SK-N-MC (cell line): ENCODE measurements around the gene SLC15A1.

ENCODE experiments used
- EZH2 ChIP-seq: fragments of 200-600 bp; sonication (generic); IDR thresholded peaks from one replicate; pipeline ENCODE4 v1.6.1; 2017; ENCODE audit warnings: antibody characterized with exemption
- FOXP2 ChIP-seq: optimal IDR thresholded peaks from 2 replicates; pipeline ENCODE3; 2011; ENCODE audit warnings: mild to moderate bottlenecking, moderate library complexity; ENCODE audit not compliant: insufficient read depth; ENCODE audit errors: extremely low read length, control extremely low read depth
- POLR2AphosphoS5 ChIP-seq: IDR thresholded peaks from 2 replicates; pipeline ENCODE4 v1.6.1; 2012; ENCODE audit warnings: mild to moderate bottlenecking, low read depth, low read length, borderline replicate concordance

DNA sequence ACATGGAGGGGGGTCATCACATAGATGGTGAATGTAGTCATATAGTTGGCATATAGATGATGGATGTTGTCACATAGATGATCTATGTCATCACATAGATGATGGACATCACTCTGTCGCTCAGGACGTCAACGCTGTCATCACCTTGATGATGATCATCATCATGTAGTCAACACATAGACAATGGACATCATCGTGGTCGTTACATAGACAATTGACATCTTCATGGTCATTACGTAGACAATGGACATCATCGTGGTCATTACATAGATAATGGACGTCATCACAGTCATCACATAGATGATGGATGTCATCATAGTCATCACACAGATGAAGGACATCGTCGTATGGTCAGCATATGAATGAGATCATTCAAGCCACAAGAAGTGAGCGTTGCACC lies 28.6 kb upstream of the SLC15A1 start:
- TF ChIP-seq POLR2AphosphoS5 (no peak), EZH2 (no peak), FOXP2 (no peak)
